Neural cell (in vitro differentiated cells): ENCODE results near the gene DNAH17. TPM values are rescaled to one million over a fixed set of nuclear protein-coding genes. Genes with fewer than 3 reads are reported as not detected.

Source experiments
- H2AFZ ChIP-seq: fragments of 200-600, 300-800 bp; sonication (generic), shearing (Covaris generic); 2 replicates; pipeline ENCODE4 v1.6.0; 2014; ENCODE audit warnings: low read depth, mild to moderate bottlenecking, antibody characterized with exemption, low read length, moderate library complexity
- H3F3A ChIP-seq: fragments of 200-600 bp; shearing (Covaris generic); 2 replicates; pipeline ENCODE4 v1.6.1; 2016; ENCODE audit warnings: mild to moderate bottlenecking, moderate library complexity, mixed read lengths, antibody characterized with exemption, low read length; ENCODE audit not compliant: insufficient read depth, poor library complexity, severe bottlenecking
- H3K27ac ChIP-seq: fragments of 200-600, 300-800 bp; sonication (generic), shearing (Covaris generic); 2 replicates; pipeline ENCODE4 v1.5.1; 2014; ENCODE audit warnings: mild to moderate bottlenecking, low read length, moderate library complexity
- H3K27me3 ChIP-seq: fragments of 300-800, 200-600 bp; sonication (generic), shearing (Covaris generic); 2 replicates; pipeline ENCODE4 v1.6.0; 2014; ENCODE audit warnings: mild to moderate bottlenecking, low read depth, low read length, moderate library complexity; ENCODE audit not compliant: insufficient read depth
- H3K36me3 ChIP-seq: fragments of 300-800, 200-600 bp; sonication (generic), shearing (Covaris generic); 2 replicates; pipeline ENCODE4 v1.5.1; 2014; ENCODE audit warnings: mild to moderate bottlenecking, antibody characterized with exemption, low read length, moderate library complexity; ENCODE audit not compliant: insufficient read depth
- H3K4me2 ChIP-seq: fragments of 300-800, 200-600 bp; sonication (generic), shearing (Covaris generic); 2 replicates; pipeline ENCODE4 v1.6.0; 2014; ENCODE audit warnings: mild to moderate bottlenecking, low read length
- H3K4me3 ChIP-seq: fragments of 300-800, 200-600 bp; sonication (generic), shearing (Covaris generic); 2 replicates; pipeline ENCODE4 v1.5.1; 2014; ENCODE audit warnings: mild to moderate bottlenecking, low read length, moderate library complexity
- H3K79me2 ChIP-seq: fragments of 200-600 bp; shearing (Covaris generic); replicated peaks from 2 replicates; pipeline ENCODE4 v1.6.0; 2014; ENCODE audit warnings: mild to moderate bottlenecking, low read length, moderate library complexity; ENCODE audit not compliant: insufficient read depth
- H3K9ac ChIP-seq: fragments of 300-800, 200-600 bp; sonication (generic), shearing (Covaris generic); 2 replicates; pipeline ENCODE4 v1.6.1; 2016; ENCODE audit warnings: mild to moderate bottlenecking, low read length, mixed read lengths
- H3K9me2 ChIP-seq: fragments of 200-600 bp; shearing (Covaris generic); 2 replicates; pipeline ENCODE4 v1.6.1; 2016; ENCODE audit warnings: mild to moderate bottlenecking, low read length, mixed read lengths; ENCODE audit not compliant: insufficient read depth
- H3K9me3 ChIP-seq: fragments of 200-600, 300-800 bp; sonication (generic), shearing (Covaris generic); 2 replicates; pipeline ENCODE4 v1.6.1; 2016; ENCODE audit warnings: mild to moderate bottlenecking, mixed run types, low read length, moderate library complexity, mixed read lengths
- H4K20me1 ChIP-seq: fragments of 200-600 bp; shearing (Covaris generic); 2 replicates; pipeline ENCODE4 v1.6.1; 2016; ENCODE audit warnings: mild to moderate bottlenecking, mixed run types; ENCODE audit not compliant: insufficient read depth
- EP300 ChIP-seq: fragments of 450-650 bp; conservative IDR thresholded peaks from 2 replicates; pipeline ENCODE4 v1.6.1; 2014; ENCODE audit warnings: antibody characterized with exemption, mild to moderate bottlenecking, moderate library complexity; ENCODE audit not compliant: poor library complexity, severe bottlenecking
- EZH2 ChIP-seq: fragments of 200-600, 300-800 bp; shearing (Covaris generic), sonication (generic); IDR thresholded peaks from 2 replicates; pipeline ENCODE4 v1.6.1; 2014; ENCODE audit warnings: antibody characterized with exemption, low read length, borderline replicate concordance, mild to moderate bottlenecking; ENCODE audit not compliant: insufficient read depth, poor library complexity, severe bottlenecking
- MXI1 ChIP-seq: fragments of 450-650 bp; conservative IDR thresholded peaks from 2 replicates; pipeline ENCODE4 v1.6.1; 2014; ENCODE audit warnings: antibody characterized with exemption, mild to moderate bottlenecking; ENCODE audit not compliant: poor library complexity, severe bottlenecking
- POLR2AphosphoS5 ChIP-seq: IDR thresholded peaks from 2 replicates; pipeline ENCODE4 v1.6.1; 2012
- RAD21 ChIP-seq: fragments of 450-650 bp; conservative IDR thresholded peaks from 2 replicates; pipeline ENCODE4 v1.6.1; 2014; ENCODE audit warnings: antibody characterized with exemption, mild to moderate bottlenecking, moderate library complexity
- SMC3 ChIP-seq: fragments of 450-650 bp; conservative IDR thresholded peaks from 2 replicates; pipeline ENCODE4 v1.6.1; 2014; ENCODE audit warnings: antibody characterized with exemption, mild to moderate bottlenecking, moderate library complexity; ENCODE audit not compliant: poor library complexity
- TAF1 ChIP-seq: IDR thresholded peaks from 2 replicates; pipeline ENCODE4 v1.6.1; 2012; ENCODE audit warnings: low read depth
- polyA plus RNA-seq: library from polyadenylated mRNA; depleted of rRNA; stranded (reverse); fragments of >200 nt; gene quantifications from 2 replicates; pipeline ENCODE4 v1.2.3, GENCODE V29; 2014
- TF ChIP-seq, protein P1 (sequence below): IDR thresholded peaks from 2 replicates; pipeline ENCODE4 v1.6.1; 2012; ENCODE audit warnings: borderline replicate concordance
- TF ChIP-seq, protein P2 (sequence below): fragments of 450-650 bp; IDR thresholded peaks from 2 replicates; pipeline ENCODE4 v1.5.1; 2014; ENCODE audit warnings: antibody characterized with exemption, mild to moderate bottlenecking, moderate library complexity; ENCODE audit not compliant: poor library complexity, severe bottlenecking

The DNAH17 gene
- polyA plus RNA-seq, 1 donor from 2014 or later = not detected

DNA sequence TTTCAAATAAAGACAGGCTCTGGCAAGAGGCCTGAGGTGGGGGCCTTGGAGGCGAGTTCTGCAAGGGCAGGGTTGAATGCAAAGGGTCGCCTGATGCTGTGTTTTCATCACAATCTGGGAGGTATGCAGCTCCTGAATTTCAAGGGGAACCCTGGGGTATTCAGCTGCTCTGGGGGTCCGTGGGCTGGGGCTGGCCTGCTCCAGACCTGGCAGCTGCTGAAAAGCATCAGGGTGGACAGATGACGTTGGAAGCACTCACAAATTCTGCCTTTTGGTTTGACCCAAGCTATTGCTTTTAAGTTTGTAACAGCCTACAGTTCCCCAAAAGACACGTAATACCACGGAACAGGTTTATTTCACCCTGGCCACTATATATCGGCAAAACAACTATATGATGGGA is 1.3 kb downstream of the DNAH17 start:
- Histone ChIP-seq H3K36me3 (no peaks in the 10 kb centered on the region), H3K9me2 (no peaks in the 10 kb centered on the region), H3K27ac (no peak overlapping the region), H3F3A (no peaks in the 10 kb centered on the region), H2AFZ (no peak overlapping the region), H3K9me3 (no peaks in the 10 kb centered on the region), H4K20me1 (no peaks in the 10 kb centered on the region), H3K4me2 (no peak overlapping the region), H3K9ac (no peak overlapping the region), H3K4me3 (no peak overlapping the region), H3K27me3 (no peaks in the 10 kb centered on the region), H3K79me2 (no peaks in the 10 kb centered on the region)
- TF ChIP-seq, protein P1, sequence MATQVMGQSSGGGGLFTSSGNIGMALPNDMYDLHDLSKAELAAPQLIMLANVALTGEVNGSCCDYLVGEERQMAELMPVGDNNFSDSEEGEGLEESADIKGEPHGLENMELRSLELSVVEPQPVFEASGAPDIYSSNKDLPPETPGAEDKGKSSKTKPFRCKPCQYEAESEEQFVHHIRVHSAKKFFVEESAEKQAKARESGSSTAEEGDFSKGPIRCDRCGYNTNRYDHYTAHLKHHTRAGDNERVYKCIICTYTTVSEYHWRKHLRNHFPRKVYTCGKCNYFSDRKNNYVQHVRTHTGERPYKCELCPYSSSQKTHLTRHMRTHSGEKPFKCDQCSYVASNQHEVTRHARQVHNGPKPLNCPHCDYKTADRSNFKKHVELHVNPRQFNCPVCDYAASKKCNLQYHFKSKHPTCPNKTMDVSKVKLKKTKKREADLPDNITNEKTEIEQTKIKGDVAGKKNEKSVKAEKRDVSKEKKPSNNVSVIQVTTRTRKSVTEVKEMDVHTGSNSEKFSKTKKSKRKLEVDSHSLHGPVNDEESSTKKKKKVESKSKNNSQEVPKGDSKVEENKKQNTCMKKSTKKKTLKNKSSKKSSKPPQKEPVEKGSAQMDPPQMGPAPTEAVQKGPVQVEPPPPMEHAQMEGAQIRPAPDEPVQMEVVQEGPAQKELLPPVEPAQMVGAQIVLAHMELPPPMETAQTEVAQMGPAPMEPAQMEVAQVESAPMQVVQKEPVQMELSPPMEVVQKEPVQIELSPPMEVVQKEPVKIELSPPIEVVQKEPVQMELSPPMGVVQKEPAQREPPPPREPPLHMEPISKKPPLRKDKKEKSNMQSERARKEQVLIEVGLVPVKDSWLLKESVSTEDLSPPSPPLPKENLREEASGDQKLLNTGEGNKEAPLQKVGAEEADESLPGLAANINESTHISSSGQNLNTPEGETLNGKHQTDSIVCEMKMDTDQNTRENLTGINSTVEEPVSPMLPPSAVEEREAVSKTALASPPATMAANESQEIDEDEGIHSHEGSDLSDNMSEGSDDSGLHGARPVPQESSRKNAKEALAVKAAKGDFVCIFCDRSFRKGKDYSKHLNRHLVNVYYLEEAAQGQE = no peak
- TF ChIP-seq SMC3 (no peak), EZH2 (no peak), RAD21 (no peak), MXI1 (no peak), EP300 (no peak), POLR2AphosphoS5 (no peak), TAF1 (no peak)
- TF ChIP-seq, protein P2, sequence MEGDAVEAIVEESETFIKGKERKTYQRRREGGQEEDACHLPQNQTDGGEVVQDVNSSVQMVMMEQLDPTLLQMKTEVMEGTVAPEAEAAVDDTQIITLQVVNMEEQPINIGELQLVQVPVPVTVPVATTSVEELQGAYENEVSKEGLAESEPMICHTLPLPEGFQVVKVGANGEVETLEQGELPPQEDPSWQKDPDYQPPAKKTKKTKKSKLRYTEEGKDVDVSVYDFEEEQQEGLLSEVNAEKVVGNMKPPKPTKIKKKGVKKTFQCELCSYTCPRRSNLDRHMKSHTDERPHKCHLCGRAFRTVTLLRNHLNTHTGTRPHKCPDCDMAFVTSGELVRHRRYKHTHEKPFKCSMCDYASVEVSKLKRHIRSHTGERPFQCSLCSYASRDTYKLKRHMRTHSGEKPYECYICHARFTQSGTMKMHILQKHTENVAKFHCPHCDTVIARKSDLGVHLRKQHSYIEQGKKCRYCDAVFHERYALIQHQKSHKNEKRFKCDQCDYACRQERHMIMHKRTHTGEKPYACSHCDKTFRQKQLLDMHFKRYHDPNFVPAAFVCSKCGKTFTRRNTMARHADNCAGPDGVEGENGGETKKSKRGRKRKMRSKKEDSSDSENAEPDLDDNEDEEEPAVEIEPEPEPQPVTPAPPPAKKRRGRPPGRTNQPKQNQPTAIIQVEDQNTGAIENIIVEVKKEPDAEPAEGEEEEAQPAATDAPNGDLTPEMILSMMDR = no peak

DNA sequence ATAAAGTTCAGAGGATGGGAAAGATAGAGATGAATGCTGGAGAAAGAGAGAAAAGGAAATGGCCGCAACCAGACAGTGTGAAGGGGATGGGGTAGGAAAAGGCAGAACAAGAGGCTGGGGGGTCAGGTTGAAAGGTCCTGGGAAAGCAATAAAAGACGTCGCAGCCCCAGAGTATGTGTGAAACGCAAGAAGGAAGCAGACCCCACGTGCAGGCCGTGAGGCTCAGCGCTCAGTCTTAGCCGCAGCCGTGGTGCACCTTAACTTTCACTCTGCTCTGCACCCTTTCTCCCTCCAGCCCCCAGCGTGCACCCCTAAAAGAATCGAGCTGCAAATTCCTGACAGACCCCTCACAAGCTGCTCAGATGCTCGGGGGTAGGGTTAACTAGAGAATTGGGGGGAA is 1.9 kb downstream of the DNAH17 start:
- Histone ChIP-seq H3K9ac (no peak overlapping the region), H3K79me2 (no peaks in the 10 kb centered on the region), H3K36me3 (no peaks in the 10 kb centered on the region), H3K9me2 (no peaks in the 10 kb centered on the region), H3K9me3 (no peaks in the 10 kb centered on the region), H2AFZ (no peak overlapping the region), H4K20me1 (no peaks in the 10 kb centered on the region), H3K4me2 (no peak overlapping the region), H3K27me3 (no peaks in the 10 kb centered on the region), H3K4me3 (no peak overlapping the region), H3K27ac (no peak overlapping the region), H3F3A (no peaks in the 10 kb centered on the region)
- no peak for TF ChIP-seq MXI1
- TF ChIP-seq, protein P1 = no peak
- TF ChIP-seq, protein P2 = no peak
- no peak for TF ChIP-seq RAD21
